NB4 (cell line): ENCODE data around the gene LRRC61.

ENCODE experiments used
- CTCF ChIP-seq: IDR thresholded peaks from one replicate; pipeline ENCODE4 v1.5.1; 2012; ENCODE audit warnings: low read depth, low read length
- MYC ChIP-seq: IDR thresholded peaks from 2 replicates; pipeline ENCODE4 v1.6.1; 2011; ENCODE audit warnings: low read depth, low read length
- POLR2A ChIP-seq: IDR thresholded peaks from 2 replicates; pipeline ENCODE4 v1.6.1; 2011; ENCODE audit warnings: mild to moderate bottlenecking; ENCODE audit not compliant: insufficient read length; ENCODE audit errors: extremely low read depth
- TF ChIP-seq, protein P1 (sequence below): IDR thresholded peaks from 2 replicates; pipeline ENCODE4 v1.6.1; 2011; ENCODE audit warnings: low read depth, low read length

- TF ChIP-seq POLR2A, result no peak
- TF ChIP-seq CTCF, result no peak
- no peak for TF ChIP-seq MYC
- TF ChIP-seq, protein P1, sequence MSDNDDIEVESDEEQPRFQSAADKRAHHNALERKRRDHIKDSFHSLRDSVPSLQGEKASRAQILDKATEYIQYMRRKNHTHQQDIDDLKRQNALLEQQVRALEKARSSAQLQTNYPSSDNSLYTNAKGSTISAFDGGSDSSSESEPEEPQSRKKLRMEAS, result no peak
These were observed 35.3 kb downstream of the LRRC61 start for GRCh38 chr7:150358433-150358832.
